GM12878 (cell line): ENCODE measurements around the gene LARGE1. TPM values are rescaled to one million over a fixed set of nuclear protein-coding genes. Genes with fewer than 3 reads are reported as not detected.

Experiments
- ATAC-seq: fragments of 200-7000 bp; cut with Tn5 transposase; 3 replicates; pipeline ENCODE4 v1.9.1; 2020; ENCODE audit warnings: mild to moderate bottlenecking, moderate library complexity
- BruUV-seq: library from RNA; stranded (reverse); fragments of 400-500 nt; replicated peaks from 2 replicates; lab custom pipeline; 2021; lab: Mats Ljungman, UMichigan
- CTCF ChIA-PET: fragments of 300-600 bp; sonication (Branson Sonifier 250); formaldehyde crosslinking; extraction: SDS; loops from one replicate; lab custom pipeline; 2021; ENCODE audit warnings: inconsistent platforms; lab: Yijun Ruan, JAX
- POLR2A ChIA-PET: fragments of 350-600 bp; formaldehyde crosslinking; extraction: SDS; loops from one replicate; lab custom pipeline; 2021; ENCODE audit warnings: inconsistent platforms; lab: Charles Lee
- RAD21 ChIA-PET: fragments of 300-600 bp; sonication (Branson Sonifier 250); formaldehyde crosslinking; loops from one replicate; lab custom pipeline; 2023; ENCODE audit warnings: antibody characterized with exemption; ENCODE audit not compliant: unreplicated experiment; lab: Charles Lee
- SMC1A ChIA-PET: fragments of 300-600 bp; sonication (Branson Sonifier 250); formaldehyde crosslinking; loops from one replicate; lab custom pipeline; 2023; ENCODE audit not compliant: unreplicated experiment, uncharacterized antibody; lab: Charles Lee
- DNase-seq: peaks from one replicate; pipeline ENCODE4 v3.0.0-alpha.2; 2011; ENCODE audit warnings: low read depth, low spot score
- FAIRE-seq: peaks from 3 replicates; lab custom pipeline; 2011; peaks lifted over from hg19 to GRCh38; lab: Jason Lieb, UNC
- H2AFZ ChIP-seq: 2 replicates; pipeline ENCODE4 v1.6.0; 2011; ENCODE audit warnings: low read depth, low read length, control low read depth; ENCODE audit not compliant: control insufficient read depth
- H3K27ac ChIP-seq: 2 replicates; pipeline ENCODE4 v1.5.1; 2011; ENCODE audit warnings: control low read depth; ENCODE audit not compliant: control insufficient read depth, insufficient read depth
- H3K27me3 ChIP-seq, 2 experiments: replicated peaks in 1 of 2; 2 replicates each; pipeline versions ENCODE4 v1.6.0 to v1.6.1; 2011; ENCODE audit warnings: low read length in 1 of 2; ENCODE audit not compliant: control insufficient read depth in 2 of 2, insufficient read depth in 2 of 2
- H3K36me3 ChIP-seq, 2 experiments: 2 replicates each; pipeline ENCODE4 v1.5.1; 2011; ENCODE audit warnings: low read length in 1 of 2; ENCODE audit not compliant: control insufficient read depth in 2 of 2, insufficient read depth in 2 of 2
- H3K4me1 ChIP-seq: 2 replicates; pipeline ENCODE4 v1.6.1; 2011; ENCODE audit warnings: mild to moderate bottlenecking, low read length, moderate library complexity, mixed read lengths; ENCODE audit not compliant: control insufficient read depth, insufficient read depth
- H3K4me2 ChIP-seq: 2 replicates; pipeline ENCODE4 v1.6.0; 2011; ENCODE audit warnings: control low read depth; ENCODE audit not compliant: control insufficient read depth, insufficient read depth
- H3K4me3 ChIP-seq: fragments of 200-600 bp; sonication (generic); 2 replicates; pipeline ENCODE4 v1.5.1; 2016
- H3K79me2 ChIP-seq: 2 replicates; pipeline ENCODE4 v1.6.0; 2011; ENCODE audit warnings: low read length; ENCODE audit not compliant: control insufficient read depth, insufficient read depth
- H3K9ac ChIP-seq: 2 replicates; pipeline ENCODE4 v1.8.0; 2011; ENCODE audit warnings: low read length, control low read depth, mixed read lengths; ENCODE audit not compliant: control insufficient read depth, insufficient read depth
- H3K9me3 ChIP-seq: replicated peaks from 3 replicates; pipeline ENCODE4 v1.5.1; 2011; ENCODE audit warnings: mild to moderate bottlenecking, low read length; ENCODE audit not compliant: control insufficient read depth, insufficient read depth
- H4K20me1 ChIP-seq: 2 replicates; pipeline ENCODE4 v1.6.0; 2011; ENCODE audit not compliant: control insufficient read depth, insufficient read depth
- CEBPB ChIP-seq, 2 experiments: fragments of 150-350 bp in 1 of 2; IDR thresholded peaks; 2 replicates each; pipeline ENCODE4 v1.6.1; 2012 to 2014; ENCODE audit warnings: low read depth in 2 of 2, low read length in 2 of 2, borderline replicate concordance in 1 of 2, inconsistent platforms in 1 of 2
- FOXM1 ChIP-seq: IDR thresholded peaks from 2 replicates; pipeline ENCODE4 v1.6.1; 2012; ENCODE audit warnings: low read depth, mild to moderate bottlenecking, inconsistent platforms, low read length, moderate library complexity
- MTA2 ChIP-seq: fragments of 450-650 bp; IDR thresholded peaks from 2 replicates; pipeline ENCODE4 v1.6.1; 2016; ENCODE audit warnings: low read depth, mild to moderate bottlenecking, moderate library complexity
- MTA3 ChIP-seq: IDR thresholded peaks from 2 replicates; pipeline ENCODE4 v1.6.1; 2012; ENCODE audit warnings: low read length, inconsistent platforms, borderline replicate concordance
- WGBS: methylation state at CpG from one replicate; pipeline ENCODE4 v1.1.6; 2016; ENCODE audit warnings: low lambda C conversion rate; ENCODE audit not compliant: insufficient replicate concordance, insufficient coverage; ENCODE audit errors: missing lambda C conversion rate; 5-methylcytosine and 5-hydroxymethylcytosine counted together
- in situ Hi-C: fragments of 300-500 bp; cut with MboI; formaldehyde crosslinking; loops from 9 replicates; pipeline ENCODE4 v1.14.3; 2018; ENCODE audit warnings: mixed read lengths
- intact Hi-C: fragments of 100-400 bp; cut with micrococcal nuclease; formaldehyde crosslinking; loops from one replicate; pipeline ENCODE4 v1.14.2; 2022; ENCODE audit not compliant: unreplicated experiment
- polyA plus RNA-seq, 11 experiments: library from polyadenylated mRNA; depleted of rRNA in 4 of 11; unstranded in 6 of 11; stranded (reverse) in 5 of 11; fragments of >200 nt; fragmentation: Nextera tagmentation in 4 of 11; fragmentation: Illumina TruSeq in 1 of 11; extraction: Ambion mirVana in 4 of 11; extraction: Trizol in 1 of 11; gene quantifications; 1 replicate in 1 of 11; 2 replicates in 10 of 11; pipeline versions ENCODE4 v1.2.1 to v1.2.3, GENCODE V29; 2011 to 2016; ENCODE audit warnings: inconsistent platforms in 2 of 11, missing spikeins in 2 of 11, low read depth in 1 of 11
- total RNA-seq, 4 experiments: library from RNA; depleted of rRNA in 3 of 4; stranded (reverse); fragments of >200 nt in 3 of 4; fragmentation: Illumina TruSeq in 1 of 4; extraction: Trizol in 1 of 4; gene quantifications; 2 replicates each; pipeline versions ENCODE4 v1.2.1 to v1.2.3, GENCODE V29; 2013 to 2021
- TF ChIP-seq, protein P1 (sequence below): IDR thresholded peaks from 2 replicates; pipeline ENCODE4 v1.6.1; 2012; ENCODE audit warnings: mild to moderate bottlenecking, low read depth, low read length

Gene LARGE1
- total and polyA plus RNA-seq, 10 of the 15 experiments (the other 5 are each of a cell fraction or from before 2014, with no cell fraction given), result 3.2 to 41.4 (median 17.3) TPM

DNA sequence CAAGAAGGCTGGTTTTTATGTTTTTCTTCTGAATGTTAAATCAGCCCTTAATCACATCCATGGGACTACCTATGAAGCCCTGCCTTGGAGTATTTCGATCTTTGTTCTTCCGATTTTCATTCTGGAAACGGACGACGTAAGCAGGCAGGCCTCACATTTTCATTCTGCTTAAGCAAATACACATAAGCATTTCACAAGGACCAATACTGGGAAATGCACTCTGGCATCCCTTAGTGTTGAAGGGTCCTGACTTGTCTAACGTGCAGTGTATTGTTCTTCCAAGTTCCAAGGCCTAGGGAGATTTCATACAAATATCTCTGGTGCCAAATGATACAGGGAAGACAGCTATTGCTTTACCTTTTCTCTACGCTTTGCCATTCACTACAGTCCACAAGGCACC is 143.8 kb downstream of the LARGE1 start (continued):
- TF ChIP-seq, protein P1, sequence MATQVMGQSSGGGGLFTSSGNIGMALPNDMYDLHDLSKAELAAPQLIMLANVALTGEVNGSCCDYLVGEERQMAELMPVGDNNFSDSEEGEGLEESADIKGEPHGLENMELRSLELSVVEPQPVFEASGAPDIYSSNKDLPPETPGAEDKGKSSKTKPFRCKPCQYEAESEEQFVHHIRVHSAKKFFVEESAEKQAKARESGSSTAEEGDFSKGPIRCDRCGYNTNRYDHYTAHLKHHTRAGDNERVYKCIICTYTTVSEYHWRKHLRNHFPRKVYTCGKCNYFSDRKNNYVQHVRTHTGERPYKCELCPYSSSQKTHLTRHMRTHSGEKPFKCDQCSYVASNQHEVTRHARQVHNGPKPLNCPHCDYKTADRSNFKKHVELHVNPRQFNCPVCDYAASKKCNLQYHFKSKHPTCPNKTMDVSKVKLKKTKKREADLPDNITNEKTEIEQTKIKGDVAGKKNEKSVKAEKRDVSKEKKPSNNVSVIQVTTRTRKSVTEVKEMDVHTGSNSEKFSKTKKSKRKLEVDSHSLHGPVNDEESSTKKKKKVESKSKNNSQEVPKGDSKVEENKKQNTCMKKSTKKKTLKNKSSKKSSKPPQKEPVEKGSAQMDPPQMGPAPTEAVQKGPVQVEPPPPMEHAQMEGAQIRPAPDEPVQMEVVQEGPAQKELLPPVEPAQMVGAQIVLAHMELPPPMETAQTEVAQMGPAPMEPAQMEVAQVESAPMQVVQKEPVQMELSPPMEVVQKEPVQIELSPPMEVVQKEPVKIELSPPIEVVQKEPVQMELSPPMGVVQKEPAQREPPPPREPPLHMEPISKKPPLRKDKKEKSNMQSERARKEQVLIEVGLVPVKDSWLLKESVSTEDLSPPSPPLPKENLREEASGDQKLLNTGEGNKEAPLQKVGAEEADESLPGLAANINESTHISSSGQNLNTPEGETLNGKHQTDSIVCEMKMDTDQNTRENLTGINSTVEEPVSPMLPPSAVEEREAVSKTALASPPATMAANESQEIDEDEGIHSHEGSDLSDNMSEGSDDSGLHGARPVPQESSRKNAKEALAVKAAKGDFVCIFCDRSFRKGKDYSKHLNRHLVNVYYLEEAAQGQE, result no peak
- TF ChIP-seq MTA3, result no peak

DNA sequence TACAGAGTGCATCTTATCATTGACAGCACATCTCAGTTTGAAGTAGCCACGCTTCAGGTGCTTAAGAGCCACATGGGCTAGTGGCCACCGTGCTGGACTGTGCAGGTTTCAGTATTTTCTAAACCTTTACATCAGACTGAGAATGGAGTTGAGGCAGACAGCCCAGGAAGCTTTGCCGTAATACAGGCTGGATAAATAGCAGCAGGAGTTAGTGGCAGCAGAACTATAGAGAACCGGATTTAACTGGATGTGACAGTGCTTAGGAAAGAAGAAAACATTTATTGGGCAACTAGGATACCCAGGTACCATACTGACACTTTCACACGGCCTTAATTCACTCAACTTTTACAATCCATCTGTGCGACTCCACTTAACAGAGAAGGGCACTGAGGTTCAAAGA is 145.5 kb downstream of the LARGE1 start:
- Histone ChIP-seq H3K4me3 (no peak overlapping the region), H3K4me1 (no peaks in the 10 kb centered on the region), H4K20me1 (no peaks in the 10 kb centered on the region), H3K9me3 (no peaks in the 10 kb centered on the region), H3K27me3 (no peaks in the 10 kb centered on the region), H3K9ac (no peak overlapping the region), H3K4me2 (no peak overlapping the region), H3K27ac (no peak overlapping the region), H3K36me3 (no peaks in the 10 kb centered on the region), H2AFZ (no peak overlapping the region), H3K79me2 (no peaks in the 10 kb centered on the region; the same call in 1 of the 2 replicates)
- CTCF ChIA-PET, result no interaction called here
- FAIRE-seq (no peak), ATAC-seq (no peak), DNase-seq (no peak)
- no TSS peak for BruUV-seq
- POLR2A ChIA-PET, result no interaction called here
- in situ Hi-C loops (no loop called here), intact Hi-C loops (no loop called here)
- TF ChIP-seq FOXM1, result no peak
- no peak for TF ChIP-seq MTA2
- no peak for TF ChIP-seq CEBPB (IDR thresholded peaks at IDR 0.05; ENCODE audit: borderline replicate concordance in 1 of 2, low read depth in 2 of 2, low read length in 2 of 2)
- 92% methylated on average over 6 of the region's 6 CpGs for WGBS
- SMC1A ChIA-PET, result no interaction called here
- RAD21 ChIA-PET, result no interaction called here
